GM12878 (cell line): ENCODE data around the gene ETDB. TPM values are rescaled to one million over a fixed set of nuclear protein-coding genes. Genes with fewer than 3 reads are reported as not detected.

Experiments
- CBFB ChIP-seq: IDR thresholded peaks from 2 replicates; pipeline ENCODE4 v1.6.1; 2016; ENCODE audit warnings: antibody characterized with exemption, low read depth
- DPF2 ChIP-seq: fragments of 450-650 bp; IDR thresholded peaks from 2 replicates; pipeline ENCODE4 v1.6.1; 2017; ENCODE audit warnings: mild to moderate bottlenecking
- EGR1 ChIP-seq, 2 experiments: IDR thresholded peaks; 1 replicate in 1 of 2; 2 replicates in 1 of 2; pipeline ENCODE4 v1.6.1; 2011 to 2012; ENCODE audit warnings: low read depth in 2 of 2, low read length in 2 of 2, borderline replicate concordance in 1 of 2, mild to moderate bottlenecking in 1 of 2, moderate library complexity in 1 of 2
- IRF5 ChIP-seq: fragments of 450-650 bp; IDR thresholded peaks from 2 replicates; pipeline ENCODE4 v1.6.1; 2017; ENCODE audit warnings: borderline replicate concordance
- KDM1A ChIP-seq: fragments of 200-600 bp; sonication (generic); IDR thresholded peaks from 2 replicates; pipeline ENCODE4 v1.6.1; 2016; ENCODE audit warnings: borderline replicate concordance
- MTA2 ChIP-seq: fragments of 450-650 bp; IDR thresholded peaks from 2 replicates; pipeline ENCODE4 v1.6.1; 2016; ENCODE audit warnings: low read depth, mild to moderate bottlenecking, moderate library complexity
- MXI1 ChIP-seq: fragments of 150-350 bp; IDR thresholded peaks from 2 replicates; pipeline ENCODE4 v1.6.1; 2011; ENCODE audit warnings: low read depth, mild to moderate bottlenecking, inconsistent platforms, low read length, improper control_type of control experiment
- NKRF ChIP-seq: fragments of 450-650 bp; conservative IDR thresholded peaks from 2 replicates; pipeline ENCODE4 v1.6.1; 2017; ENCODE audit warnings: mild to moderate bottlenecking, moderate library complexity
- REST ChIP-seq: IDR thresholded peaks from 2 replicates; pipeline ENCODE4 v1.6.1; 2012; ENCODE audit warnings: mild to moderate bottlenecking, low read depth, low read length
- SUZ12 ChIP-seq: fragments of 200-600 bp; sonication (generic); IDR thresholded peaks from one replicate; pipeline ENCODE4 v1.6.1; 2018; ENCODE audit warnings: antibody characterized with exemption, mild to moderate bottlenecking; ENCODE audit not compliant: unreplicated experiment
- ZBTB4 ChIP-seq: fragments of 450-650 bp; formaldehyde crosslinking; IDR thresholded peaks from 2 replicates; pipeline ENCODE4 v1.4.0; 2022; ENCODE audit warnings: mild to moderate bottlenecking, moderate library complexity
- ZBTB40 ChIP-seq: fragments of 450-650 bp; IDR thresholded peaks from 2 replicates; pipeline ENCODE4 v1.6.1; 2016; ENCODE audit warnings: mild to moderate bottlenecking, moderate library complexity, borderline replicate concordance
- polyA plus RNA-seq, 11 experiments: library from polyadenylated mRNA; depleted of rRNA in 4 of 11; unstranded in 6 of 11; stranded (reverse) in 5 of 11; fragments of >200 nt; fragmentation: Nextera tagmentation in 4 of 11; fragmentation: Illumina TruSeq in 1 of 11; extraction: Ambion mirVana in 4 of 11; extraction: Trizol in 1 of 11; gene quantifications; 1 replicate in 1 of 11; 2 replicates in 10 of 11; pipeline versions ENCODE4 v1.2.1 to v1.2.3, GENCODE V29; 2011 to 2016; ENCODE audit warnings: inconsistent platforms in 2 of 11, missing spikeins in 2 of 11, low read depth in 1 of 11
- total RNA-seq, 4 experiments: library from RNA; depleted of rRNA in 3 of 4; stranded (reverse); fragments of >200 nt in 3 of 4; fragmentation: Illumina TruSeq in 1 of 4; extraction: Trizol in 1 of 4; gene quantifications; 2 replicates each; pipeline versions ENCODE4 v1.2.1 to v1.2.3, GENCODE V29; 2013 to 2021
- TF ChIP-seq, protein P1 (sequence below): IDR thresholded peaks from 2 replicates; pipeline ENCODE4 v1.6.1; 2011; ENCODE audit warnings: borderline replicate concordance, low read depth, mild to moderate bottlenecking, moderate library complexity, low read length; ENCODE audit not compliant: insufficient read depth, poor library complexity, severe bottlenecking

ETDB gene
- total and polyA plus RNA-seq, 10 of the 15 experiments (the other 5 are each of a cell fraction or from before 2014, with no cell fraction given): not detected

DNA sequence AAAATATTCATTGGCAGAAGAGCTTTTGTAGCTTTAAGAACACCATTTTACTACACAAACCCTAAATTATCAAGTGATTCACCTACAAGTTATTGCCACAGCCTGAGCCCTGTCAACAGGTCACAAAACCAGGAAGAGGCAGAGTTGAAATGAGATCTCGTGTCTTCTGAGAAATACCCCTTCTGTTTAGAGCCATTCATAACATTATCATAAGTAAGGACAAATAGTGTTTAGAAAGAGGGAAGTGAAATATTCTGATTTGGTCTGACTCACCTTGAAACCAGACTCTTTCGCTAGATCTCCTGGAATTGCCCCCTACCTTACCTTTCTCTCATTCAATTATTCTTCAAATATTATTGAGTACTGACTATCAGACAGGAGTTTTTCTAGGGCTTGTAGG lies 5.9 kb downstream of the ETDB start (continued):
- TF ChIP-seq ZBTB4 (no peak), DPF2 (peak; percentile 63; the same call in 1 of the 2 replicates), EGR1 (IDR thresholded peaks at IDR 0.05; ENCODE audit: borderline replicate concordance in 1 of 2, low read depth in 2 of 2, low read length in 2 of 2) (no peak), MTA2 (peak; percentile 70), SUZ12 (no peak), ZBTB40 (no peak), MXI1 (peak; percentile 22; the same call in 1 of the 2 replicates), REST (no peak), NKRF (no peak), KDM1A (no peak), CBFB (no peak), IRF5 (no peak)
- TF ChIP-seq, protein P1, sequence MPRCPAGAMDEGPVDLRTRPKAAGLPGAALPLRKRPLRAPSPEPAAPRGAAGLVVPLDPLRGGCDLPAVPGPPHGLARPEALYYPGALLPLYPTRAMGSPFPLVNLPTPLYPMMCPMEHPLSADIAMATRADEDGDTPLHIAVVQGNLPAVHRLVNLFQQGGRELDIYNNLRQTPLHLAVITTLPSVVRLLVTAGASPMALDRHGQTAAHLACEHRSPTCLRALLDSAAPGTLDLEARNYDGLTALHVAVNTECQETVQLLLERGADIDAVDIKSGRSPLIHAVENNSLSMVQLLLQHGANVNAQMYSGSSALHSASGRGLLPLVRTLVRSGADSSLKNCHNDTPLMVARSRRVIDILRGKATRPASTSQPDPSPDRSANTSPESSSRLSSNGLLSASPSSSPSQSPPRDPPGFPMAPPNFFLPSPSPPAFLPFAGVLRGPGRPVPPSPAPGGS: no peak
